NCI-H2107 (cell line): ENCODE measurements around the gene PRICKLE3.

Experiments used
- DNase-seq: peaks from one replicate; lab custom pipeline; 2025; lab: John Stamatoyannopoulos, UW

PRICKLE3 gene

GRCh38 chrX:49186125-49187027, at the start of gene PRICKLE3:
Gene PRICKLE3, minus strand, starts transcription at chrX:49186373. Its CDS starts 76 bp downstream, at chrX:49186297.
- DNase-seq: peak; percentile 44

- DNase-seq: no peak
These were observed 47.8 kb upstream of the PRICKLE3 start for GRCh38 chrX:49233887-49234555.

GRCh38 chrX:49233176-49233575, 47.0 kb upstream of the PRICKLE3 start, which contains the start of gene CACNA1F:
Gene CACNA1F, minus strand, starts transcription at chrX:49233340. Its CDS starts 31 bp downstream, at chrX:49233309.
- no peak for DNase-seq

- DNase-seq: no peak
These were observed 46.4 kb upstream of the PRICKLE3 start for GRCh38 chrX:49232525-49232924.

- DNase-seq: no peak
These were observed 45.3 kb upstream of the PRICKLE3 start for GRCh38 chrX:49231333-49232000.

- DNase-seq: no peak
These were observed 44.5 kb upstream of the PRICKLE3 start for GRCh38 chrX:49230500-49231232.

GRCh38 chrX:49228185-49228584, 42.0 kb upstream of the PRICKLE3 start:
- DNase-seq: no peak

GRCh38 chrX:49227726-49228125, 41.6 kb upstream of the PRICKLE3 start:
- DNase-seq: no peak

GRCh38 chrX:49226946-49227345, 40.8 kb upstream of the PRICKLE3 start:
- no peak for DNase-seq

- no peak for DNase-seq
These were observed 39.7 kb upstream of the PRICKLE3 start for GRCh38 chrX:49225858-49226257.

- DNase-seq: no peak
These were observed 35.7 kb upstream of the PRICKLE3 start for GRCh38 chrX:49221868-49222267.

GRCh38 chrX:49220100-49220499, 33.9 kb upstream of the PRICKLE3 start:
- DNase-seq: no peak

GRCh38 chrX:49214996-49215526, 28.9 kb upstream of the PRICKLE3 start:
- DNase-seq: no peak

GRCh38 chrX:49214416-49214815, 28.2 kb upstream of the PRICKLE3 start:
- no peak for DNase-seq

GRCh38 chrX:49212861-49213260, 26.7 kb upstream of the PRICKLE3 start:
- DNase-seq: no peak

GRCh38 chrX:49212209-49212608, 26.0 kb upstream of the PRICKLE3 start:
- DNase-seq: no peak

- DNase-seq: no peak
These were observed 24.9 kb upstream of the PRICKLE3 start for GRCh38 chrX:49211074-49211473.

GRCh38 chrX:49210406-49210805, 24.2 kb upstream of the PRICKLE3 start:
- DNase-seq: no peak

GRCh38 chrX:49209434-49210251, 23.5 kb upstream of the PRICKLE3 start:
- DNase-seq: no peak

GRCh38 chrX:49208399-49208798, 22.2 kb upstream of the PRICKLE3 start:
- no peak for DNase-seq

GRCh38 chrX:49206543-49206942, 20.4 kb upstream of the PRICKLE3 start:
- DNase-seq: no peak
